ENCODE measurements around the gene ATP5F1D. TPM values are rescaled to one million over a fixed set of nuclear protein-coding genes. Genes with fewer than 3 reads are reported as not detected.

The ATP5F1D gene
- total RNA-seq (2022; extraction: Qiagen RNA extraction): 78.2 to 173 TPM (median 164 TPM) in 5 replicates

GRCh38 chr19:1241417-1242095 is at the start of gene ATP5F1D:
Gene ATP5F1D, plus strand, starts transcription at chr19:1241751. Its CDS starts 100 bp downstream, at chr19:1241851.

GRCh38 chr19:1205114-1206099 is 36.1 kb upstream of the ATP5F1D start, which contains the start of gene STK11:
Gene STK11, plus strand, starts transcription at chr19:1205778. Its CDS starts 1,136 bp downstream, at chr19:1206914.

GRCh38 chr19:1237754-1238368 is 3.7 kb upstream of the ATP5F1D start, which contains the start of gene CBARP:
Gene CBARP, minus strand, starts transcription at chr19:1238005. Its CDS starts 1,905 bp downstream, at chr19:1236100.

DNA sequence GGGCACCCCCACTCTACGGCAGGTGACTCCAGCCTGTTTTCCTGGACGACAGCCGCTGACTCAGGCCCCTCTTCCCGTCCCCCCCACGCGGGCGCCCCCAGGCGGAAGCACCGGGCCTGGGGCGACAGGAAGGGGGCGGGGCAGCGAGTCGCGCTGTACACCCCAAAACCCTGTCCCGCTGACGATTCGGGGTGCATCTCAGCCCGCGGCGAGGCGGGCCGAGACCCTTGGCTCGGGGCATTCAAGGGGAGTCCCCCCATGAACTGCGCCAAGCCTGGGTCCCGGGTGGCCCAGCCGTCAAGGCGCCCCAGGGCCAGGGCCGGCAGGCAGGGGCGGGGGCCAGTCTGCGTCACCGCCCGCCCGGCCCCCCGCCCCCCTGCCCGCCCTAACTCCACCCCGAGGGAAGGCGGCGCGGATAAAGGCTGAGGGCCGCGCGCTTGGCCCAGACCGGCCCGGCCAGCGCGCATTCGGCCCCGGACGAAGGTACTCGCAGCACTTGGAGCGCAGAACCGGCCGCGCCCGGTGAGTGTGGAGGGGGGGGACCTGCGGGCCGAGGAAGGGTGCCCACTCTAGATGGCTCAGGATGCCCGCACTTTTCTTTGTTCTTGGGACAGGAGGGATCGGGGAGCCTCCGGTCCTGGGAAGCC is 6.7 kb downstream of the ATP5F1D start, which contains the start of gene MIDN:
MIDN (plus strand) TSS at position 445 of the 647 bp plus-strand sequence. CDS start 1,714 bp downstream, outside the sequence.

DNA sequence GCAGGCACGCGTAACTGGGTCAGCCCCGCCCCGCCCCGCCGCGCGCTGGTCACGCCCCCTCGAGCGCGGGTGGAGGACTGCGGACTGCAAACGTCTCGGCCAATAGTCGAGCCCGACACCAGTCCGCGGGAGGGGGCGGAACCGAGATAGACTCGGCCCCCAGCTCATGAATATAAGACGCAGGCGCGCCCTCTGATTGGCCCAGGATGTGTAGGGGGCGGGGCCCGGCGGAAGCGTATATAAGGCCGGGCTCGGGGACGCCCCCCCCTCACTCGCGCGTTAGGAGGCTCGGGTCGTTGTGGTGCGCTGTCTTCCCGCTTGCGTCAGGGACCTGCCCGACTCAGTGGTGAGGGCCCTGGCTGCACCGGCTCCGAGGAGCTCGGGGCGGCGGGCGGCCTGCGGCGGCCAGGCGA is 27.5 kb downstream of the ATP5F1D start, which contains the start of gene CIRBP:
CIRBP (plus strand) TSS at position 268 of the 413 bp plus-strand sequence. CDS start 1,602 bp downstream, outside the sequence.

DNA sequence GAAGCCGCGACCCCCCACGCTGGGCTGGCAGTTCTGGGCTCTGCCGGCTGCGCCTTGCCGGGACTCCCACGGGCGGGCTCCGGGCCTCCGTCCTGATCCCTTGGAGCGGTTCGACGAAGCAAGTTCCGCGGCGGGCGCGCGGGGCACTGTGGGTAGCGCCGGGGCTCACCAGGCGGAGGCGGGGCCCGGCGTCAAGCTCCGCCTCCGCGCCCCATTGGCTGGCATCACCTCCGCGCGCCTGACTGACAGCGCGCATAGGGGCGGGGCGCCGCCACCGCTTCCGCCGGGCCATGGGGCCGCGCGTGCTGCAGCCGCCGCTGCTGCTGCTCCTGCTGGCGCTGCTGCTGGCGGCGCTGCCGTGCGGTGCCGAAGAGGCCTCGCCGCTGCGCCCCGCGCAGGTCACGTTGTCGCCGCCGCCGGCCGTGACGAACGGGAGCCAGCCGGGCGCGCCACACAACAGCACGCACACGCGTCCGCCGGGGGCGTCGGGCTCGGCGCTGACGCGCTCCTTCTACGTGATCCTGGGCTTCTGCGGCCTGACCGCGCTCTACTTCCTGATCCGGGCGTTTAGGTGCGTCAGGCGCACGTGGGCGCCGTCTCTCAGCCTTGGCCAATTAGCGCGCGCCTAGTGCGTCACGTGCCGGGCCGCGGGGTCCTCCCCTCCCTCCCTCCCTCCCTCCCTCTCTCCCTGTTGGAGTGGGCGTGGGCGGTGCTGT is 33.9 kb downstream of the ATP5F1D start, which contains the start of gene FAM174C:
FAM174C (plus strand) TSS at position 271 of the 716 bp plus-strand sequence; CDS start at position 291, 20 bp downstream.

DNA sequence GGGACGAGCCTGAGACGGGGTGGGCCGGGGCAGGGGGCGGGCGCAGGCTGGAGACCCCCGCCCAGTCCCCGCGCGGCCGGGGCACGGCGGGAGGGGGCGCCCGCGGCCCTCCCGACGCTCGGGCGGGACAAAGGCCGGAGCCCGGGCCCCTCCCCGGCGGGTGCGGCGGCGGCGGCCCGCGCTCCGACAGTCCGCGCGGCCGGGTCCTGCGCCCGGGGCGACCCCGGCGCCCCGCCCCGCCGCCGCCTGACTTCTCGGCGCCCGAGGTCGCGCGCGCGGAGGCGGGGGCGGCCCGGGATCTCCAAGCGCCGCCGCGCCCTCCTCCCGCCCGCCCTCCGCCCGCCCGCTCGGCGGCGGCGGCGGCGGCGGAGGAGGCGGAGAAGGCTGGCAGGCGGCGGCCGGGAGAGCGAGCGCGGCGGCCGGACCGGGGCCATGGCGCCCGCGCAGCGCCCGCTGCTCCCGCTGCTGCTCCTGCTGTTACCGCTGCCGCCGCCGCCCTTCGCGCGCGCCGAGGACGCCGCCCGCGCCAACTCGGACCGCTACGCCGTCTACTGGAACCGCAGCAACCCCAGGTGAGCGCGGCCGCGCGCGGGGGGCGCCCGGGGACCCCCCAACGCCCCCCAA is 44.3 kb downstream of the ATP5F1D start, which contains the start of gene EFNA2:
EFNA2 (plus strand) TSS at position 137 of the 624 bp plus-strand sequence; CDS start at position 433, 296 bp downstream.

Other genes with a start within 250 kb of the ATP5F1D start
- 1.7 to 3.9 TPM (median 3.0 TPM) in 5 replicates for gene GRIN3B, start 241.3 kb upstream of the ATP5F1D start, total RNA-seq (2022; extraction: Qiagen RNA extraction)
- gene TMEM259, start 220.6 kb upstream of the ATP5F1D start, total RNA-seq (2022; extraction: Qiagen RNA extraction): 62.1 to 144 TPM (median 130 TPM) in 5 replicates
- gene RNU6-2, start 220.2 kb upstream of the ATP5F1D start, total RNA-seq (2022; extraction: Qiagen RNA extraction): not detected in 5 replicates
- gene CNN2, start 215.1 kb upstream of the ATP5F1D start, total RNA-seq (2022; extraction: Qiagen RNA extraction): 93.3 to 117 TPM (median 109 TPM) in 5 replicates
- gene ABCA7, start 201.6 kb upstream of the ATP5F1D start, total RNA-seq (2022; extraction: Qiagen RNA extraction): 11.1 to 20.7 TPM (median 16.9 TPM) in 5 replicates
- 2.8 to 6.4 TPM (median 5.2 TPM) in 5 replicates for gene ARHGAP45, start 174.6 kb upstream of the ATP5F1D start, total RNA-seq (2022; extraction: Qiagen RNA extraction)
- gene POLR2E, start 146.4 kb upstream of the ATP5F1D start, total RNA-seq (2022; extraction: Qiagen RNA extraction): 202 to 261 TPM (median 248 TPM) in 5 replicates
- gene GPX4, start 137.8 kb upstream of the ATP5F1D start, total RNA-seq (2022; extraction: Qiagen RNA extraction): 425 to 537 TPM (median 506 TPM) in 5 replicates
- gene SBNO2, start 67.5 kb upstream of the ATP5F1D start, total RNA-seq (2022; extraction: Qiagen RNA extraction): 18.1 to 33.6 TPM (median 32.9 TPM) in 5 replicates
- 29.4 to 42.3 TPM (median 38.7 TPM) in 5 replicates for gene STK11, start 36.0 kb upstream of the ATP5F1D start, total RNA-seq (2022; extraction: Qiagen RNA extraction)
- gene CBARP, start 3.7 kb upstream of the ATP5F1D start, total RNA-seq (2022; extraction: Qiagen RNA extraction): 1.9 to 5.3 TPM (median 4.0 TPM) in 5 replicates
- 46.2 to 71.8 TPM (median 63.4 TPM) in 5 replicates for gene MIDN, start 6.8 kb downstream of the ATP5F1D start, total RNA-seq (2022; extraction: Qiagen RNA extraction)
- 102 to 197 TPM (median 115 TPM) in 5 replicates for gene CIRBP, start 27.6 kb downstream of the ATP5F1D start, total RNA-seq (2022; extraction: Qiagen RNA extraction)
- 46.5 to 92.2 TPM (median 76.5 TPM) in 5 replicates for gene FAM174C, start 33.8 kb downstream of the ATP5F1D start, total RNA-seq (2022; extraction: Qiagen RNA extraction)
- gene EFNA2, start 44.1 kb downstream of the ATP5F1D start, total RNA-seq (2022; extraction: Qiagen RNA extraction): 0.88 to 2.2 TPM (median 2.1 TPM) in 5 replicates
- 65.2 to 75.4 TPM (median 72.9 TPM) in 5 replicates for gene NDUFS7, start 142.2 kb downstream of the ATP5F1D start, total RNA-seq (2022; extraction: Qiagen RNA extraction)
- gene GAMT, start 159.8 kb downstream of the ATP5F1D start, total RNA-seq (2022; extraction: Qiagen RNA extraction): 25.9 to 45.1 TPM (median 41.6 TPM) in 5 replicates
- 79.5 to 119 TPM (median 110 TPM) in 5 replicates for gene DAZAP1, start 165.8 kb downstream of the ATP5F1D start, total RNA-seq (2022; extraction: Qiagen RNA extraction)
- 1,548 to 1,857 TPM (median 1,670 TPM) in 5 replicates for gene RPS15, start 196.6 kb downstream of the ATP5F1D start, total RNA-seq (2022; extraction: Qiagen RNA extraction)
- 0.87 to 1.9 TPM (median 1.6 TPM) in 5 replicates for gene APC2, start 208.4 kb downstream of the ATP5F1D start, total RNA-seq (2022; extraction: Qiagen RNA extraction)
- gene C19orf25, start 237.5 kb downstream of the ATP5F1D start, total RNA-seq (2022; extraction: Qiagen RNA extraction): 8.7 to 17.7 TPM (median 16.1 TPM) in 5 replicates
- 0.38 to 1.2 TPM (median 0.78 TPM) in 5 replicates for gene PCSK4, start 248.6 kb downstream of the ATP5F1D start, total RNA-seq (2022; extraction: Qiagen RNA extraction)
- gene REEP6, start 249.4 kb downstream of the ATP5F1D start, total RNA-seq (2022; extraction: Qiagen RNA extraction): 4.1 to 6.0 TPM (median 5.6 TPM) in 5 replicates

Measured in A549 treated with dexamethasone at 1 μM for 4 hours (cell line).